G401.6 (cell line): ENCODE results near the gene UROC1.
A peak's percentile ranks its signal among the peaks of the same experiment; 100 is the strongest.

Source experiments
- FAIRE-seq: peaks from 2 replicates; lab custom pipeline; 2012; peaks lifted over from hg19 to GRCh38; lab: Jason Lieb, UNC

UROC1 gene

GRCh38 chr3:126459763-126460127 is 57.8 kb downstream of the UROC1 start:
- no peak for FAIRE-seq

- no peak for FAIRE-seq
Measured at GRCh38 chr3:126459111-126459762, 58.3 kb downstream of the UROC1 start.

DNA sequence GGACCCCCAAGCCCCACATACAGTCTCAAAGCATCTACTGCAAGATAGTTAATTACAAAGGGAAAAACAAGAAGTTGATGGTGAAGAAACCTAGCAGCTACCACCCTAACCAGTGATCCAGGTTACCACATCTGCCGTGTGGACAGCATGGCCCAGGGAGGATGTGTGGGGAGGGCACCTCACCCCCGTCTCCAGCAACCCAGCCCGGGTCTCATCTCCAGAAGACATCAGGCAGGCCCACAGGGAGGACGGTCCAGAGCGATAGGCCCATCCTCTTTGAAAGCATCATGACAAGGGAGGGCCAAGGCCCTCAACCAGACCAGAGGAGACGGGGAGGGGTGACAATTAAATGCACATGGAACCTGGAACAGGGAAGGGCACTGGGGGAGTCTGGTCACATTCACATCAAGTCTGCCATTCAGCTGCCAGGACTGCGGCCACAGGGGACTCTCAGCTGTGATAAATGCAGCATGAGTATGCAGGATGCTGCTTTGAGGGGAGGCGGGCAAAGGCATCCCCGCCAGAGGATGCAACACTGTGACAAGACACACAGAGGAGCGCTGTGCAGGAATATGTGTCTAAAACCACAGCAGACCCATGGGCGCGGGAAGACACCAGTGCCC is 60.7 kb downstream of the UROC1 start:
- no peak for FAIRE-seq

DNA sequence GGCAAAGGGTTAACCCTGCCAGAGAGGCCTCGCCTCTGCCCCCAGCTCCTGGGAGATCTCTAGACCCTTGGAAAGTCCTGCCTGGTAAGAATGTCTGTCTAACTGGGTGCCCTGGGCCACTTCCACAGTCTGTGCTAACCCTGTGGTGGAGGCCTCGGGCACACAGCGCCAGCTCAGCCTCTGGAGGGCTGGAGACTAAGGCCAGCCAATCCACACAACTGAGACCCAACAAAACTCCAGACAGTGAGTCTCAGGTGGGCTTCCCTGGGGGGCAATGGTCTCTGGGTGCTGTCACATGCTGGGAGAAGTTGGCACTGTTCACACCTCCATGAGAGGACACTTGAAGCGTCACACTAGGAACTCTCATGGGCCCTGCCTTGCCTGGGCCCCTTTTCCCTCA is 61.4 kb downstream of the UROC1 start:
- FAIRE-seq = no peak

DNA sequence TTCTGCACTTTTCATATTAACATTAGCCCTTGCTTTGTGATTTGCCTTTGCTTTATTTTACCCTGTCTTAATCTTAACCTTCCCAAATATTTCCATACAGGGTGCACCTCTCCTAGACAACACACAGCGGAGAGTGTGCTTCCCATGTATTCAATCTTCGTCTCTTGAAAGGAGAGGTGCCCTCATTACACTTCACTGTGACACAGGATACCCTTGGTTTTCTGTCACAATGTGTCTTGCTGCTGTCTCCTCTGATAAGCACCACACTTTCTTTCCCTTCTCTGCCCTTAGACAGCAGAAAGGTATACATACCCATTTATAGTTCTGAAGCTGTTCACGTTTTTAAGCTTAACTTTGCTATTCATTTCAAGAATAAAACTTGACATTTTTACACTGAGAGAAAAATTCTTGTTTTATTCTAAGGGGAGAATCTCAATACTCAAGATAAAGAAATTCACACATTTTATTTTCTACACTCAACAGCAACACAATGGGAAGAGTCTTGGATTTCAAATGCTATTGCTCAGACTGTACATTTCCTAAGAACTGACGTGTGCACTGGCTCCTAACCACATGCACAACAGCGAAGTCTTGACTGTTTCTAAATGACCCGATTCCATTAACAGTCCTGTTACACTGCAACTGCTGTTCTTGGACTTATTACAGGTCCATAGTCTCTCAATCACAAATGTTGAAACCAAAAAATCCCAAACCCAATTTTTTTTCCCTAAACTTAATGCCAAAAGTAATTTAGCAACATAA is 63.0 kb downstream of the UROC1 start:
- FAIRE-seq = no peak

- peak; percentile 83 for FAIRE-seq
Measured at GRCh38 chr3:126454025-126454424, 63.5 kb downstream of the UROC1 start.

DNA sequence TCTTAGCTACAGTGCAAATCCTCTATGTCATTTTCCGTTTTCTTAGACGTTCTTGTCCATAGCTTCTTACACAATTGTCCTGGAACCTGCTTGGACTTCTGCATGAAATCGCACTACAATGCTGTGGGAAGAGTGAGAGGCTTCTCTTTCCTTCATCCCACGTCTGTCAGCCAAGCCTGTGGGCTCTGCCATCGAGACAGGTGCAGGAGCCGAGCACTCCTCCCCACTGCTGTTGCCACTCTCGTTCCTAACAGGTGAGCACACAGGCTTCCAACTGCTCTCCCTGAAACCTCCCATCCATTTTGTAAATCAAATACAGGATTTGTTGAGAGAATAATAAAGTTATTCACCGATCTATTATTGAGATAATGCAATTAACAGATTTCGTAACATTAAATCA is 65.4 kb downstream of the UROC1 start:
- FAIRE-seq = no peak

- no peak for FAIRE-seq
Measured at GRCh38 chr3:126451511-126451910, 66.1 kb downstream of the UROC1 start.

- FAIRE-seq = no peak
Measured at GRCh38 chr3:126450744-126451143, 66.8 kb downstream of the UROC1 start.

- FAIRE-seq = no peak
Measured at GRCh38 chr3:126450219-126450618, 67.4 kb downstream of the UROC1 start.

DNA sequence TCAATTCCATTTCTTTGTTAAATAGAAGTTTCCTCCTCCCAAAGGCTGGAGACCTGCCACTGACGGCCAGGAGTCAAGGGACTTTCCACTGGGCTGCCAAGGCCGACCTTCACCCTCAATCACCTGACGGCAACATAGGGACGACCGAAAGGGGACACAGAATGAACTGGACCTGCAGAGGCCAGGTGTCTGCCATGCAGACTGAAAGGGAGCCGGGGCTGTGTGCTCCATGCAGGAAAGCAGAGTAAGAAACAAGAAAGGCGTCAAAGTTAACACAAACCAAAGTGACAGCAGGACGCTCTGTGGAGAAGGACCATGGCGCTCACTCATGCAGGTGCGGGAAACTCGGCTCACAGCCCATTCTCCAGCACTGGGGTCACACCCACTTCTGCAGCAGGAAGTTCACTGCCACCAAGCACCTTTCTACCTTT is 67.9 kb downstream of the UROC1 start:
- no peak for FAIRE-seq

DNA sequence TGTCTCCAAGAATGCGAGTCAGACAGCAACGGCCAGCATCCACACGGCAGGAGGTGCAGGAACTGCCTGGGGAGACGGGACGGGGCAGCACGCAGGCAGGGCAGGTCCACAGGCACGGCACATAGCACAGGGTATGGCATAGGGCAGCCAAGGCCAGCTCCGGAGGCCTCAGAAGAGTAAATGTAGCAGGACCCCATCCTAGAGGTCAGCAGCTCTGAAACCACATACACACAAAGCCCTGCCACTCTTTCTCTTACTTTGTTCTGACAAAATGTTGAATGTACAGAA is 68.7 kb downstream of the UROC1 start:
- no peak for FAIRE-seq

- FAIRE-seq = no peak
Measured at GRCh38 chr3:126448136-126448892, 69.3 kb downstream of the UROC1 start.

- no peak for FAIRE-seq
Measured at GRCh38 chr3:126447456-126448106, 70.0 kb downstream of the UROC1 start.

GRCh38 chr3:126446791-126447190 is 70.8 kb downstream of the UROC1 start:
- no peak for FAIRE-seq

GRCh38 chr3:126446301-126446700 is 71.3 kb downstream of the UROC1 start:
- no peak for FAIRE-seq

- no peak for FAIRE-seq
Measured at GRCh38 chr3:126445506-126445905, 72.1 kb downstream of the UROC1 start.

- FAIRE-seq = no peak
Measured at GRCh38 chr3:126442856-126443242, 74.7 kb downstream of the UROC1 start.

GRCh38 chr3:126442094-126442855 is 75.3 kb downstream of the UROC1 start:
- FAIRE-seq = no peak

- FAIRE-seq = no peak
Measured at GRCh38 chr3:126441256-126441880, 76.2 kb downstream of the UROC1 start.

DNA sequence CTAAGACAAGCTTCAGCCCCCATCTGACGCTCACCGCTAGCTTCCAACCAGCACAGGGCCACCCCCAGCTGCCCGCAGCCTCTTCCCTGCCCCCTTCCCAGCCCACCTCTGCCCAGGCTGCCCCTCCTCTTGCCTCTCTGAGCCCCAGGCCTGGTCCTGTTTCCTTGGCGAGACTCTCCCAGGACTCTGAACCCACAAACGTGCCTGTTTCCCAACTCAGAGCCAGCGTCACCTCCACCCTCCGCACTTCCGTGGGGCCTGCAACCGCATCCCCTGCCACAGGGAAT is 76.9 kb downstream of the UROC1 start:
- no peak for FAIRE-seq
